Stimulated activated CD4-positive, alpha-beta T cell treated with anti-CD3 and anti-CD28 coated beads, TNF-alpha, amount 100 ng/mL, for 1 hour (primary cell): ENCODE measurements around the gene EFNA5.
"Not testable (repeated sequence)": the region's sequence is repeated elsewhere in the genome, so short reads cannot be mapped to it uniquely, and the experiment has no call there.

Experiments used
- DNase-seq, 3 donors: peaks; one replicate each; pipeline ENCODE4 v3.0.0-alpha.2; 2020; ENCODE audit warnings: low read depth in 3 of 3, low spot score in 1 of 3

Gene EFNA5

GRCh38 chr5:107464876-107465275 is 205.9 kb downstream of the EFNA5 start:
- no peak for DNase-seq

DNA sequence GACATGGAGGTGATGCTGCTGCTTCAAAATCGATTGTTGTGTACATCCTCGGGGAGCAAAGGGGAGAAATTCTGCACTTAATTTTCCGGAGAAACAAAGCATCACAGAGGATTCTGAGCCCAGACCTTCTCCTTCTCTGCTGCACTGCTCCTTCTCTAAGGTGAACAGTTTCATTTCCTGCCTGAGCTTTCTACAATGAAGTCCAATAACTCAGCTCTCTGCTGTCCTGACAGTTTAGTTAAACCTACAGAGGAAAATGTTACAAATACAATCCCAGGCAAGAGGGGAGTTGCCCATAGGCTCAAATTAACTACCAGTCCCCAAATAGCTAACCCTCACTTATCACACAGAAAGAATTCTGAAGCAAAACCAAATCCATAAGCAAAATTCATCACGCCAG is 206.3 kb downstream of the EFNA5 start:
- DNase-seq: no peak

GRCh38 chr5:107463731-107464130 is 207.0 kb downstream of the EFNA5 start:
- DNase-seq: no peak

DNA sequence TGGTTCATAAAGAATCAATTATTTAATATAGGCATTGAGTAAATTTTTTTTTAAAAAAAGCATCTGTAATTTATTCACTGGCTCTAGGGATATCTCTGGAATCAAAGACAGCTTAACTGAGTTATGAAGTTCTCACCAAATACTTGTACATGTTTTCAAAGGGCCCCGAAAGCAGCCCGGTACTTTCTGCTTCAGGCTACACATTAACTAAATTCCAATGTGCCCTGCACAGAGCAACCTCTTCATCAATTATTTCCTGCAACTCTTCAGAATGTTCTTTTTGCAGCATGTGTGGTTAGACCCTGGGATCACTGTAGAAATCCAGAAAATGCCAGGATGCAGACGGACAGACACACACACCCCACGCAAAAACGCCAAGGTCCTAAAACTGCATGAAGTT is 209.0 kb downstream of the EFNA5 start:
- no peak for DNase-seq

DNA sequence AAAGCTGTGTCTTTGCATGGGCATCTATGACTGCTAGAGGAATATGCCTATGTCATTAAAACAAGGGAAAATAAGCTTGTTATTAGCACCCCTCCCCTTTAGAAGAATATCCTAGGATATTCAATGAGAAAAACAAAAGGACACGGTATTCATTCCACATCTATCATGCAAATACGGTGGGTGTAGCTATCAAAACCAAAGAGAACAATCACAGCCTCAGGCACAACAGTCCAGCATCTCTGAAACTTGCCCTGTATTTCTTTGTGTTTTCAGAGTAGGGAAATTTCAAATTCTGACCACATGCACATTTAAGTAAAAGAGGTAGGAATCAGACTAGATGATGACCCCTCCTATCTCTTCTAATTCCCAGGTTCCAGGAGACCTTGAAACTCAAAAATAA is 209.9 kb downstream of the EFNA5 start:
- DNase-seq: no peak

DNA sequence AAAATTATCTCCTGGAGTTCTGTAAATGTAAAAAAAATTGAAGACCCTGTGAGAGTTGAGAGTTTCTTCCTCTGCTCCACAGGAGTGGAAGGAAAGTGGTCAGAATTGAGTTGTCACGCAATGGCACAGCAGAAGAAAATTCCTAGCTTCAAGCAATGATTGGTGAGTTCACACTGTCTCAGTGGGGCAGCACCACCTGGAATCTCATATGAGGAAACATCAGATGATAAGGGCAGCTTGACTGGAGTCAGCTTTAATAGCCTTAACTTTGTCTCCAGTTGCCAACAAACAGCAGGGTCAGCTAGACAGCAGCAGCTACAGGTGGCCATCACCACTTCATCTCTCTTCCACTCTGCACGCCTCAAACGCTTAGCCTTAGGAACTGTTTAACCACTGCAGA is 211.1 kb downstream of the EFNA5 start:
- DNase-seq: no peak

GRCh38 chr5:107458322-107458721 is 212.4 kb downstream of the EFNA5 start:
- no peak for DNase-seq

GRCh38 chr5:107457881-107458280 is 212.9 kb downstream of the EFNA5 start:
- DNase-seq: no peak

DNA sequence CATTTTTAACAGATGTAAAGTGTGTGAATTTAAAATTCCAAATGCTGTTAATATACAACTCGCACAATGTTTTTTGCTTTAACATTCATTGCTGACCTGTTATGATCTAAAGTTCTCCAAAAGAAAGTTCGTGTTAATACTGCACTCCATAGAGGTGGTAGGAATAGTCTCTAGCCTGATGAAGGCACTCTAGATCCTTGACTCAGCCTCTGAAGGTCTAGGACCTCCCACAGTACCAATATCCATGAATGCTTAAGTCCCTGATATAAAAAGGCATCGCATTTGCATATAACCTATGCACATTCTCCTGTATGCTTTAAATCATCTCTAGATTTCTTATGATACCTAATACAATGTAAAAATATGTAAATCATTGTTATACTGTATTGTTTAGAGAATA is 213.6 kb downstream of the EFNA5 start:
- DNase-seq: no peak

DNA sequence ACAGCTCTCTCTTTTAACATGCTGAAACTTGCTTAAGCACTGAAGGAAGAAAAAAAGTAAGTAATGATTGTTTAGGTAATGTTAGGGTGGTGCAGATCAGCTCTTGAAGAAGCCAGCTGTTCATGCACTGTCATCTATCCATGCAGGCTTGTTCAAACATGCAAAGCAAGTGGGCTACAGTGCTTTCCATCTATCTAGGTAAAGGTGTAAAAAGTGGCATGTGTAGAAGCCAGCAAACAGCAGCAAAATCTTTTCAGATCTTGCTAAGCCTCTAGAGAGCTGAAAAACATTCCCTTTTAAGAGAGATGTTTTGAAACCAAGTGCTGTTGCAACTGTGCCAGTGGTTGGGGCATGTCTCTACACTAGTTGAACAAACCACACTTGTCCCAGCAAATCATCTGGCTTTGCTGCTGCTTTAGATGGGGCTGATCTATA is 214.4 kb downstream of the EFNA5 start:
- DNase-seq: no peak

DNA sequence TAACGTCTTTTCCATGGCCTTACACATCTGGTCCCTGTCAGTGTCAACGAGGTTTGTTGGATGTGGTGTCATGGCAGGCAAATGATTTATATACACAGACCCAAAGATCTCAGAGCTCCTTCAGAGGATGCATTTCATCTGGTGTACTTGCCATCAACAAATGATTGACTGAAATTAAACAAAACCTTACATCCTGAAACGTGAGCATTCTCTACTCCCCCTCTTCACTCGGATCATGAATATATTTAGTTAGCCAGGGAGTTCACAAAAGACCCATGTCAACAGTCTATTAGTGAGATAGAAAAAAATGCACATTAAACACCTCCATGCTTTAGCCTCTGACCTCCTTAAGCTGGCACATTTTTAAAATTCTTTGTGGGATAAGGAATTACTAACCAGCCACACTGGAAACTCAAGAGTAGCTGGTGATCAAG is 215.6 kb downstream of the EFNA5 start:
- no peak for DNase-seq

DNA sequence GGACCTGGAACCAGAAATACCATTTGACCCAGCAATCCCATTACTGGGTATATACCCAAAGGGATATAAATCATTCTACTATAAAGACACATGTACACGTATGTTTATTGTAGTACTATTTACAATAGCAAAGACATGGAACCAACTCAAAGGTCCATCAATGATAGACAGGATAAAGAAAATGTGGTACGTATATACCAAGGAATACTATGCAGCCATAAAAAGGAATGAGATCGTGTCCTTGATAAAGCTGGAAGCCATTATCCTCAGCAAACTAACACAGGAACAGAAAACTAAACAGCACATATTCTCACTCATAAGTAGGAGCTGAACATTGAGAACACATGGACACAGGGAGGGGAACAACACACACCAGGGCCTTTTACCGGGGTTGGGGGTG is 218.9 kb downstream of the EFNA5 start:
- DNase-seq: not testable (repeated sequence)

DNA sequence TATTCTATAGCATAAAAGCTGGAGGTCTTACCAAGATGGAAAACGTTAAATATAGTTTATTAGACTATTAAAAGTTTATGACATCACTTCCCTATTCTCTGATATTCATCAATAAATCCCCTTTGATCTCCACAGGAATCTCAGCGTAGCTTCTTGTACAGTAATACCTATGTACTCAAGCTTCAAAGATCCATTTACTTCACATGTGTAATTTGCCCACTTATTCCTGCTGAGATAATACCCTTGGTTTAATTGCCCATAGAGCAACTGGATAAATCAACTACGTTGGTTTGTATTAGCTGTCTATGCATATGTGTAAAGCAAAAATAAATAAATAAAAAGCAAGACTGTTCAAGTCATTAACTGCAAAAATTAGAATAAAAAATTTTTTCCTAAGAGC is 219.7 kb downstream of the EFNA5 start:
- no peak for DNase-seq

- no peak for DNase-seq
Observed at GRCh38 chr5:107450531-107450930, 220.2 kb downstream of the EFNA5 start.

GRCh38 chr5:107449369-107449768 is 221.4 kb downstream of the EFNA5 start:
- DNase-seq: no peak

DNA sequence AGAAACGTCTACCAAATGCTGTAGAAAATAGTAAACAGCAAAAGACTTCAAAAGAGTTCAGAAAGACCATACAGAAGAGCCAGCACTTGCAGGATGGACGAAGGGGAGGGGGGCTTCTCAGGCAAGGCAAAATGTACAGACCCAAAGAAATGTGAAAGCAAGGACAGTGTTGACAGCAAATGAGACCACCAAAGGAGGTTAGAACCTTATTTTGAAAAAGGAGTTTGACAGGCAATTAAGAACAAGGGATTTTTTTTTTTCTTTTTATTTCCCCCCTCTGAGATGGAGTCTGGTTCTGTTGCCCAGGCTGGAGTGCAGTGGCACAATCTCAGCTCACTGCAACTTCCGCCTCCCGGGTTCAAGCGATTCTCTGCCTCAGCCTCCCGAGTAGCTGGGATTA is 223.2 kb downstream of the EFNA5 start:
- DNase-seq: no peak

GRCh38 chr5:107446972-107447371 is 223.8 kb downstream of the EFNA5 start:
- DNase-seq: no peak

- DNase-seq: no peak
Observed at GRCh38 chr5:107444300-107444699, 226.4 kb downstream of the EFNA5 start.

- DNase-seq: no peak
Observed at GRCh38 chr5:107443897-107444296, 226.8 kb downstream of the EFNA5 start.

- no peak for DNase-seq
Observed at GRCh38 chr5:107442452-107442851, 228.3 kb downstream of the EFNA5 start.

- no peak for DNase-seq
Observed at GRCh38 chr5:107439832-107440231, 230.9 kb downstream of the EFNA5 start.

- DNase-seq: no peak
Observed at GRCh38 chr5:107437986-107438510, 232.7 kb downstream of the EFNA5 start.

GRCh38 chr5:107437154-107437553 is 233.6 kb downstream of the EFNA5 start:
- DNase-seq: no peak

GRCh38 chr5:107436201-107436600 is 234.5 kb downstream of the EFNA5 start:
- DNase-seq: no peak
